NCI-H2171 treated with DMSO at 0.1 percent for 48 hours (cell line): Measurements from ENCODE around the gene PLCH1.

Experiments
- DNase-seq: peaks from one replicate; lab custom pipeline; 2025; lab: John Stamatoyannopoulos, UW

The PLCH1 gene, protein sequence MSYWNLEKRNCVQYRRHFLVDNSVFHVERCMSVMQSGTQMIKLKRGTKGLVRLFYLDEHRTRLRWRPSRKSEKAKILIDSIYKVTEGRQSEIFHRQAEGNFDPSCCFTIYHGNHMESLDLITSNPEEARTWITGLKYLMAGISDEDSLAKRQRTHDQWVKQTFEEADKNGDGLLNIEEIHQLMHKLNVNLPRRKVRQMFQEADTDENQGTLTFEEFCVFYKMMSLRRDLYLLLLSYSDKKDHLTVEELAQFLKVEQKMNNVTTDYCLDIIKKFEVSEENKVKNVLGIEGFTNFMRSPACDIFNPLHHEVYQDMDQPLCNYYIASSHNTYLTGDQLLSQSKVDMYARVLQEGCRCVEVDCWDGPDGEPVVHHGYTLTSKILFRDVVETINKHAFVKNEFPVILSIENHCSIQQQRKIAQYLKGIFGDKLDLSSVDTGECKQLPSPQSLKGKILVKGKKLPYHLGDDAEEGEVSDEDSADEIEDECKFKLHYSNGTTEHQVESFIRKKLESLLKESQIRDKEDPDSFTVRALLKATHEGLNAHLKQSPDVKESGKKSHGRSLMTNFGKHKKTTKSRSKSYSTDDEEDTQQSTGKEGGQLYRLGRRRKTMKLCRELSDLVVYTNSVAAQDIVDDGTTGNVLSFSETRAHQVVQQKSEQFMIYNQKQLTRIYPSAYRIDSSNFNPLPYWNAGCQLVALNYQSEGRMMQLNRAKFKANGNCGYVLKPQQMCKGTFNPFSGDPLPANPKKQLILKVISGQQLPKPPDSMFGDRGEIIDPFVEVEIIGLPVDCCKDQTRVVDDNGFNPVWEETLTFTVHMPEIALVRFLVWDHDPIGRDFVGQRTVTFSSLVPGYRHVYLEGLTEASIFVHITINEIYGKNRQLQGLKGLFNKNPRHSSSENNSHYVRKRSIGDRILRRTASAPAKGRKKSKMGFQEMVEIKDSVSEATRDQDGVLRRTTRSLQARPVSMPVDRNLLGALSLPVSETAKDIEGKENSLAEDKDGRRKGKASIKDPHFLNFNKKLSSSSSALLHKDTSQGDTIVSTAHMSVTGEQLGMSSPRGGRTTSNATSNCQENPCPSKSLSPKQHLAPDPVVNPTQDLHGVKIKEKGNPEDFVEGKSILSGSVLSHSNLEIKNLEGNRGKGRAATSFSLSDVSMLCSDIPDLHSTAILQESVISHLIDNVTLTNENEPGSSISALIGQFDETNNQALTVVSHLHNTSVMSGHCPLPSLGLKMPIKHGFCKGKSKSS (N-terminal part only)

DNA sequence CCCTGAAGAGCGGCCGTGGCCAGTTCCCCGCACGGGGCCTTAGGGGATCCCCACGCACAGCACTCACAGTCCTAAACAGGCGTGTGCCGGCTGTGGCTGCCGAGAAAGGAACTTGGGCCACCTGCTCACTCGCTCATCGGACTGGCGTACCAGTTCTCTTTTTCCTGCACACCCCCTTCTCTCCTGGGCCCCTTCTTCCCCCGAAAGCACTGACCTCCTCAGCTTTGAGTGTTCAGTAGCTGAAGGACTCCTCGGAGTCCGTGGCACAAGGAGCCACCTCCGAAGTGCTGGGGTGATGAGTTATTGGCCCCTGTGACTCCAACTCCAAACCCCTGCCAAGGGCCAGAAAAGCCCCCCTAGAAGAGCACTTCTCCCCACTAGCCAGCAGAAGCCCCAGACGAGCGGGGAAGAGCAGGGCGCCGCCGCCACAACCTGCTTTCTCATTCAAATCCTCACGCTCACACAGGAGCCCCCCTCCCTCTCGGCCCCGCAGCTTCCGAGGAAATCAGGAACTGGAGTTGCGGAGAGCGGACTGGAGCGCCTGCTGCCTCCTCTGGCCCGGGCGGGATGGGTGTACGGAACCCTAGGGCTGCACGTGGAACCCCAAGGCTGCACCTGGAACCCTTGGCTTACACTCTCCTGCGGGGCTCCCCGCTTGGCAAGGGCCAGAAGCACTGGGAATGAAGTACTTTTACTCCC lies at the start of gene PLCH1:
Gene PLCH1, minus strand, starts transcription at position 446 of the 699 bp plus-strand sequence. CDS start 40,847 bp downstream, outside the sequence.
- DNase-seq: peak; percentile 74

DNA sequence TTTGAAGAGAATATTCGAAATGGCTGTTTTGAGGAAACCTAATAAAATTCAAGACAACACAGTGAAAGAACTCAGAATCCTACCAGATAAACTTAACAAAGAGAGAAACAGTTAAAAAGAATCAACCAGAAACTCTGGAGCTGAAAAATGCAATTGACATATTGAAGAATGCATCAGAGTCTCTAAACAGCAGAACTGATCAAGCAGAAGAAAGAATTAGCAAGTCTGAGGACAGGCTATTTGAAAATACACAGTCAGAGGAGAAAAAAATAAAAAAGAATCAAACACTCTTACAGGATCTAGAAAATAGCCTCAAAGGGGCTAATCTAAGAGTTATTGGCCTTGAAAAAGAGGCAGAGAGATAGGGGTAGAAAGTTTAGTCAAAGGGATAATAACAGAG lies 47.7 kb upstream of the PLCH1 start:
- no peak for DNase-seq

DNA sequence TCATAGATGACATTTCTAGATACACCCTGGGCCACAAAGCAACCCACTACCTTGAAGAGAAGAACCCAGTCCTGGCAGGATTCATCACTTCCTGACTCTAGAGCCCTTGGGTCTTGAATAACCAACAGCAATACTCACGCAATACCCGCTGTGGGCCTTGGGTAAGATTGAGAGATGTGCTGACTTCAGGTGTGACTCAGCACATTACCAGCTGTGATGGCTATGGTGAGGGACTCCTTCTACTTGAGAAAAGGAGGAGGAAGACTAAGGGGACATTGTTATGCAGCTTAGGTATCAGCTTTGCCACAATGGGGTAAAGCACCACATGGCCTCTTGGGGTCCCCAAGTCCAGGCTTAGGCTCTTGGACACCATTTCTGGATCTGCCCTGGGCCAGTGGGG lies 46.3 kb upstream of the PLCH1 start:
- DNase-seq: no peak

DNA sequence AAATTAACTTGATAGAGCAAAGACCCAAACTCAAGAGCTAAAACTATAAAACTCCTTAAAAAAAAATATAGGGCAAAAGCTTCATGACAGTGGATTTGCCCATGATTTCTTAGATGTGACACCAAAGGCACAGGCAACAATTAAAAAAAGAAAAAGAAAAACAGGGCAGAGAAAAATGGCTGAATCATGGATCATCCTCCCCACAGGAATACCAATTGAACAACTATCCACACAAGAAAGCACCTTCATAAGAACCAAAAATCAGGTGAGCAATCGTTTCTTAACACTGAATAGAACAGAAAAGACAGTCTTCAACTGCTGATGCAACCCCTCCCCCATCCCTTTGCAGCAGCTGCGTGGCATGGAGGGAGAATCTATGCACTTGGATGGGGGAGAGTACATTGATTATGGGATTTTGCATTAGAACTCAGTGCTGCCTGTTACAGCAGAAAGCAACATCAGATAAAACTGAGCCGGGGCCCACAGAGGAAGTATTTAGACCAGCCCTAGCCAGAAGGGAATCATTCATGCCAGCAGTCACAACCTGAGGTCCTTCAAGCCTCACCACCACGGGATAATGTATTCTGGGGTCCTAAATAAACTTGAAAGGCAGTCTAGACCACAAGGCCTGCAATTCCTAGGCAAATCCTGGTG lies 45.5 kb upstream of the PLCH1 start:
- DNase-seq: no peak

DNA sequence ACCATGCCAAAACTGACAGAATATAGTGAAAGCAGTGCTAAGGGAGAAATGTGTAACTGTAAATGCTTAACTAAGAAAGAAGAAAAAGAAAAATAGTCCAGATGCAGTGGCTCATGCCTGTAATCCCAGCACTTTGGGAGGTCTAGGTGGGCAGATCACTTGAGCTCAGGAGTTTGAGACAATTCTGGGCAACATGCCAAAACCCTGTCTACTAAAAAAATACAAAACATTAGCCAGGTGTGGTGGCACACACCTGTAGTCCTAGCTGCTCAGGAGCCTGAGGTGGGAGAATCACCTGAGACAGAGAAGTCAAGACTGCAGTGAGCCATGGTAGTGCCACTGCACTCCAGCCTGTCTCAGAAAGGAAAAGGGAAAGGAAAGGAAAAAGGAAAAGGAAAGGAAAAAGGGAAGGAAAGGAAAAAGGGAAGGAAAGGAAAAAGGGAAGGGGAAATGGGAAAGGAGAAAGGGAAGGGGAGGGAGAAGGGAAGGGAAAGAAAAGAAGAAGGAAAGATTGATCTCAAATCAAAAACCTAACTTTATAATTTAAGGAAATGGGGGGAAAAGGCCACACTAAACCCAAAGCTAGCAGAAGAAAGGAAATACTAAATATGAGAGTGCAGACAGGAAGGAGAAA lies 40.9 kb upstream of the PLCH1 start:
- DNase-seq: peak; percentile 70

DNA sequence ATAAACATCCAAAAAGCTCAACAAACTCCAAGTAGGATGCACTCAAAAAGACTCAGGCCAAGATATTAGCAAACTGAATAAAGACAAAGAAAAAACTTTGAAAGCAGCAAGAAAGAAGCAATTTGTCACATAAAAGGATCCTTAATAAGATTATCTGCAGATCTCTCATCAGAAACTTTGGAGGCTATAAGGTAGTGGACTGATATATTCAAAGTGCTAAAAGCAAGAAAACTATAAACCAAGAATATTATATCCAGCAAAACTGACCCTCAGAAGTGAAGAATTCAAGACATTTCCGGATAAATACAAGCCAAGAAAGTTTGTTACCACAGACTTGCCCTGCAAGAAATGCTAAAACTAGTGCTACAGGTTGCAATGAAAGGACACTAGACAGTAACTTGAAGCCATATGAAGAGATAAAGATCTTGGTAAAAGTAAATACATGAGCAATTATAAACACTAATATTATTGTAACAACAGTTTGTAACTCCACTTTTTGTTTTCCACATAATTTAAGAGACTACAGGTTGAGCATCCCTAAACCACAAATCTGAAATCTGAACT lies 37.6 kb upstream of the PLCH1 start:
- DNase-seq: no peak

DNA sequence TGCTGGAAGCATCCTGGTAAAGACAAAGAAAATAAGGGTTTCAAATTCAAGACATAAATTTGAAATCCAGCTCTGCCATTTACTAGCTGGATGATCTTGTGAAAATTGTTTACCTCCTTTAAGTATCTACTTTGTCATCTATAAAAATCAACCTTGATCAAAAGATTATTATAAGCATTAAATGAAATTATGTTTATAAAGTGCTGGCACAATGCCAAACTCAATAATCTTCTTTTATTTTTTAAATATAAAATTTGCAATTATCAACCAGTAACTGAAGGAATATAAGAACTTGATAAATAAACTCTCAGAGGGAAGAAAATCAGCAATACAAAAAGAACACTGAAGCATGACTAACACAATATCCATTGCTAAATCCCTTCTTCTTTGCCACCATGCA lies 35.4 kb upstream of the PLCH1 start:
- no peak for DNase-seq

DNA sequence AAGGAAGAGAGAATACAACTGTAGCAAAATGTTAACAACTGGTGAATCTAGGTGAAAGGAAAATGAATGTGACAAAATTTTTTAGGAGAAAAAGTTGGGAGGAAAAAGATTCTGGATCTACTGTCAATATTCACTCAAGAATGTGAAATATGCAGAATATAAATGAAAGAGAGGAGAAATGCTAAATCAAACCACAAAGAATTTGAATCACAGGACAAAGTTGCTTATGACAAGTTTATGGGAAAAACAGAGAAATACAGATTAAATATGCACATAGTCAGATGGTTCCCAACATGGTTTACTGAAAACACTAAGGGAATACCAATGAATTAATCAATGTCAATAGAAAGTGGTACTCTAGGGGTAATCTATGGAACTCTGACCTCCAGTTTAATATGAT lies 33.6 kb upstream of the PLCH1 start:
- DNase-seq: no peak

DNA sequence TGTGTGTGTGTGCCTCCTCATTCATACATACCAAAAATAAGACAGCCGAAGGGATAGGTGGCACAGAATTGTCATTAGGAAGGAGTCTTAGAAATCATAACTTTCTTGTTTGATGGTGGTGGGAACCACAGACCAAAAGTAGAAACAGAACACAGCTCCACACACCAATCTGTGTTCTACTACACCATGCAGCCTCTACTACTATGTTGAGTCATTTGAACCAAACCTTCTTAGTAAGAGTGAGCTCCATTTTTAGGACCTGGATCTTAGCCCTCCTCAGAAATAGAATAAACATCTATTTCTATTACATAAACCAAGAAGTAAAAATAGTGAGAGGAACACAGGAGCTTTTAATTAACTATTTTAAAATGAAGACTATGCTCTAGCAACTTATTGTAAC lies 27.9 kb upstream of the PLCH1 start:
- DNase-seq: no peak

DNA sequence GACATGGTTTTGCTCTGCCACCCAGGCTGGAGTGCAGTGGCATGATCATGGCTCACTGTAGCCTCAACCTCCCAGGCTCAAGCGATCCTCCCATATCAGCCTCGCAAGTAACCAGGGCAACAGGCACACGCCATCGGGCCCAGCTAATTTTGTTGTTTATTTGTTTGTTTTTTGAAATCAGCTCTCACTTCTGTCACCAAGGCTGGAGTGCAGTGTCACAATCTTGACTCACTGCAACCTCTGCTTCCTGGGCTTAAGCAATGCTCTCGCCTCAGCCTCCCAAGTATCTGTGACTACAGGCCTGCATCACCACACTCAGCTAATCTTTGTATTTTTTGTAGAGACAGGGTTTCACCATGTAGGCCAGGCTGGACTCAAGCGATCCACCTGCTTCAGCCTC lies 26.3 kb upstream of the PLCH1 start:
- no peak for DNase-seq

DNA sequence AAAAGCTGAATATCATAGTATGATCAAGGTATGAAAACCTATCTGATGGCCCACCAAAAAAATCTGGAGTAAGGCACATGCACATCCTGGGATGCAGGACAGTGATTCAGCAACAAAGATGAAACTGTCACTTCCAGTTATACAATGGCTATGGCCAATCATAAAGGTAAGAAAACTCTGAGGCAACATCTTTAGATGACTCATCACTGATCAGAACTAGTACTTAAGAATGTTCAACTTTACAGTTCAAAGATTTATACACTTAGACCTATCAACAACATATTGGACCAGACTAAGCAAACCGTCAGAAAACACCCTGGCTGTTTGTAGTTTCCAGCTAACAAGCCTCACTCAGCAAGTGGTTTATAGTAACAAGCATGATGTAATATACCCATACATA lies 21.3 kb upstream of the PLCH1 start:
- no peak for DNase-seq

DNA sequence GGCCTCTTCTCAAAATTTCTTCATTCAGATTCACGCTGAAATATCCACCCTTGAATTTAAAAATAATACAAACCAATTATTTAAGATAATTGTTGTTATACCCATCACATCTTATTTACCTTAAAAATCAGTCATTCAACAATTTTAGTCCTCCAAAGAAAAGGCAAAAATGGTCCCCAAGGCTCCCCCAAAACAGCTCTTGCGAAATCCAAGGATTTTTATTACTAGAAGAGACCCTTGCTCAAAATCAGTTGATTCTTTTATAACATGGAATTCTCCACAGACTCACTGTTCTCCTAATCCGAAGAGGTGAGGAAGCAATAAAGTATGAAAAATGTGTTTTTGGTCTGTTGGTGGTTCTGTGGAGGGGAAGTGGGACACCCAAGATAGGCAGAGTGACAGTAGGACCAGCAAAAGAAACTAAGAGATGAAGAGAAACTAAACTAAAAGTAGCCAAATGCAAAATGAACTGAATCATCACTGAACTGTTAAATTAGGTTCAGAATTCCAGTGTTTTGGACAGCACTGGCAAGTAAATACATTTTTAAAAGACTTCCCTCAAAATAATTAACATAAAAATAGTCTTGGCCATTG lies 19.1 kb upstream of the PLCH1 start:
- no peak for DNase-seq

DNA sequence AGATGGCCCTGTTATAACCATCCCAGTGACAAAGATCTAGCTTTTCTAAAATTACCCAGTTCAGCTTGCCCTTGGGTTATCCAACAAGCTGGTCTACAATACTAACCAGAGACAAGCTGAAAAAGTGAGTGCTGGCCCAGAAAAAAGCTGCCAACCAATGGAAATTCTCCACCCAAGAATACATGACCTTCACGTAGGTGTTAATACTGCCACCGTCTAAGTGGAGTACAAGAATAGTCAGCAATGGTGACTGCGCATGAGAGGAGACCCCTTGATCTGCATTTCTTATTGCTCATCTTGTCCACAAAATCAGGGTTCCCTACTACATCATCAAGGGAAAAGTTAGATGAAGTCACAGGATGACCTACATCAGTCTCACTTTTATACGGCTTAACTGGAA lies 15.8 kb upstream of the PLCH1 start:
- DNase-seq: no peak

DNA sequence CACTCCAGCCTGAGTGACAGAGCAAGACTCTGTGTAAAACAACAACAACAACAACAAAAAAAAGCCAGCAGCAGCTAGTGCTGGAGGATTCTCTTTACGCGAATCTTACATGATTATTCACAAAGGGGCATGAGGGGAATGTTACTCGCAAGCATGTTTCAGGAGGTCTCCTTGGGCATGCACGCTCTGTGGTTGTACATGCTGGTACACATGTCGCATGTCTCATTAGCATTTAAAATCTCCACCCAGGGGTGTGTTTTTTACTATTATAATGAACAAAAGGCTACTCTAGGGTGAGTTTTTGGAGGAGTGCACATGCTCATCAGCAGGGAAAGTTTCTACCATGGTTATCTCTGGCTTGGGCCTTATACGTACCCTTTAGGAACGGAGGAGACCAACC lies 12.7 kb upstream of the PLCH1 start:
- no peak for DNase-seq

DNA sequence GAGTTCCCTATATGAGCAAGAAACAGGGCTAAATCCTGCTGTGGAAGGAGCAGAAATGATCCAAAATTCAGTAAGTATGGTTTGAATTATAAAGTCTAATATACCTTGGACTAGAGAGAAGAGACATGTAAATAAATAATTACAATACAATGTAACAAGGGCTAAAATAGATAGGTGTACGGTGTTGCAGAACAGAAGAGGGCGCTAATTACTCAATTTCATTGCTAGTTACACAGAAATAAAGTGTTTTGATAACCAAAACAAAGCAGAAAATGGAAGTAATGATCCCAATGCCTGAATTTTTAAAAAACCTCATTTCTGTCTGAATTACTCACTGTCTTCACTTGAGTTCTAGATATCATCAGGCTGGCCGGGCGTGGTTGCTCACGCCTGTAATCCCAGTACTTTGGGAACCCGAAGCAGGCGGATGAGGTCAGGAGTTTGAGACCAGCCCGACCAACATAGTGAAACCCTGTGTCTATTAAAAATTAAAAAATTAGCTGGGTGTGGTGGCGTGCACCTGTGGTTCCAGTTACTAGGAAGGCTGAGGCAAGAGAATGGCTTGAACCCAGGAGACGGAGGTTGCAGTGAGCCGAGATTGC lies 8.3 kb upstream of the PLCH1 start:
- DNase-seq: peak; percentile 46

DNA sequence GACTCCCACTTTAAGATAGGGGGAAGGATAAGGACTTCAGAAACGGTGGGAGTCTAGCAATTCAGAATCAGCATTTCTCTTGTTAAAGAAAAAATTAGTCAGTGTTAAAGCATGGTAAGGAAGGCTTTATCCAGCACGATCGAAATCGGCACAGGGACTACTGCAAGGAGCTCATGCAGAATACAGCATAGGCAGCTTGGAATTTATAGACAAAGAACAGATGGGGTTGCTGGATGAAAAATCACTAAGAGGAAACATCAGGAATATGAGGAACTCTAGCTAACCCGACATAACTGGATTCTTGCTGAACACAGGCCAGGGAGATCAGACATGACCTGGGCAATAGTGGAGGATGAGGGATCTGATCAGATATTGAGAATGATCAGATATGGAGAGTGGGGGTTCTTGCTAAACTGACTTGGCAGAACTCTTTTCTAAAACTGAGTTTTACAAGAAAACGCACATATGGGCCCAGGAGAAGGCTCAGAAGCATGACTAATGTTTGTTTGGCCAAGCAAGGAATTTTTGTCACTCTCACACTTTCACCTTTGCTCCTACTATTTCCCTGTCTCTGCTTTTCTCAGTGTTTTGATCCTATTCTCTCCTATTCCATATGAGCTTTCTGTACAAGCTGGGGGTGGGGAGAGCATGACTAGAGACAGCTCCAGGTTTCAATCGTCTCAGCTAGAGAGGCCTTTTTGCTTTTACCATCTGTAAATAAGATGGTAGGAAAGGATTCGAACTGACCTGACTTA lies 3.9 kb upstream of the PLCH1 start:
- DNase-seq: peak; percentile 2

DNA sequence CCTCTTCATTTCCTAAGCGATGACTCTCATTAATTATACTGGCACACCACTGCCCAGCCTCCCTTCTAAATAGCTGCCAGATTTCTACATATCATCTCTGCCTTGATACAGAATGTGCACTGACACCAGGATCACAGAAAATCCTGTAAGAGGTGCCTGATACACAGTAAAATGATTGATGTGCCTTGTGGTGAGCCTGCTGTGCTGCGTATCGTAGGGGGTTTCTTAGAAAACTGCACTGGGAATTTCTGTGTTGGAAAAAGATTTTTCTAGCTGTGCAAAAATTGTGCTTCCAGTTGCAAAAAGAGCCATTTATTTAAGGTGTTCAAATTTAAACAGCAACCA lies 3.0 kb upstream of the PLCH1 start:
- no peak for DNase-seq

DNA sequence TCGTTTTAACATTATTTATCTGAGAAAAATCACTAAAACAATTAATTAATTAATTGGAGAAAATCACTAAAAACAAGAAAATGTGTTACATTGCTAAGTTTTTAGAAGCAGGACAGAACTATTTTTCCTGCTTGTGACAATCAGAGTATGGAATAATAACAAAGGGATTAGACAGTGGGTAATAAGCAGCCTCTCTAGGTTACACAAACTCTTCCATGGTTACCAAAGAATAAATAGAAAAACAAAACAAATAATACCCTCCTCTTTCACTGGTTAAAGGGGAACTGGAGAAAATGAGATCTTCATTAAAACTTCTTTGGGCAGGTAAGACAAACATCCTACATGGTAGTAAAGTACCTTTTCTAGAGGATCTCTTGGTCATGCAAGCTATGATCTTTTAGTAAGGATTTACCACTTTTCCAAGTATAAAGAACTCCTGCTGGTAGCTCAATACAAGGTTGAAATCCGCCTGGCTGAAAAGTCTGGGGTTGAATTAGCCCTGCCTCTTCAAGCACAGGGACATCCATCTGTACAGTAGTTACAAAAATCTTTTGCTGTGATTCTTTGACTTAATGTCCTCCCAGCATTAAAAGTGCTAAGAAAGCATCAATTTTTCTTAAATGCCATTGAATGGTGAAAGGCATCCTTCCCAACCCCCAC lies 2.5 kb upstream of the PLCH1 start:
- DNase-seq: no peak
